Bronchial epithelial cell (primary cell): ENCODE data around the gene CHD9. TPM values are rescaled to one million over a fixed set of nuclear protein-coding genes. Genes with fewer than 3 reads are reported as not detected.
"Not testable (repeated sequence)": the region's sequence is repeated elsewhere in the genome, so short reads cannot be mapped to it uniquely, and the experiment has no call there.

ENCODE experiments used
- DNase-seq: peaks from one replicate; pipeline ENCODE4 v3.0.0-alpha.2; 2010; ENCODE audit warnings: low read depth
- FAIRE-seq: peaks from 2 replicates; lab custom pipeline; 2011; peaks lifted over from hg19 to GRCh38; lab: Jason Lieb, UNC
- H3K27me3 ChIP-seq: 2 replicates; pipeline ENCODE4 v1.5.1; 2011; ENCODE audit warnings: low read length; ENCODE audit not compliant: control insufficient read depth, insufficient read depth
- H3K36me3 ChIP-seq: 2 replicates; pipeline ENCODE4 v1.5.1; 2011; ENCODE audit warnings: low read length; ENCODE audit not compliant: control insufficient read depth, insufficient read depth
- H3K4me3 ChIP-seq: 2 replicates; pipeline ENCODE4 v1.5.1; 2011; ENCODE audit warnings: mild to moderate bottlenecking, low read depth, low read length, control low read depth
- total RNA-seq: library from RNA; depleted of rRNA; stranded (reverse); fragments of >200 nt; gene quantifications from 2 replicates; pipeline ENCODE4 v1.2.1, GENCODE V29; 2014
- TF ChIP-seq, protein P1 (sequence below): IDR thresholded peaks from 2 replicates; pipeline ENCODE4 v1.5.1; 2011; ENCODE audit warnings: mild to moderate bottlenecking, moderate library complexity, low read length, control low read depth, inconsistent platforms; ENCODE audit not compliant: insufficient read depth, severe bottlenecking

CHD9 gene
- total RNA-seq, 1 donor from 2014 or later = 35.3 TPM

DNA sequence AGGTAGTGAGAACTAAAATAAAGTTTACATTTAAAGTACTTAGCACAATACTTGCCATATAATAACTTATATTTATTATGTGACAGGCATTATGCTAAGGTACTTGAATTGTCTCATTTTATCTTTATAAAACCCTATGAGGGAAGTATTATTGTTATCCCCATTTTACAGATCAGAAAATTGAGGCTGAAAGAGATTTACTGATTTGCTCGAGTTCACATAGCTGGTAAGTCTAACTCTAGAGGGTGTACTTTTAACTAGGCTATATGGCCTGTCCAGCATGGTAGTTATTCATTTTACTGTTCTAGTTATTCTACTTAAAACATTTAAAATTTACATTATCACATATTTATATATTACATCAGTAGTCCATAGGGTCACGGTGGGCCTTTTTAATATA is 266.2 kb downstream of the CHD9 start:
- FAIRE-seq (no peak), DNase-seq (no peak)
- TF ChIP-seq, protein P1, sequence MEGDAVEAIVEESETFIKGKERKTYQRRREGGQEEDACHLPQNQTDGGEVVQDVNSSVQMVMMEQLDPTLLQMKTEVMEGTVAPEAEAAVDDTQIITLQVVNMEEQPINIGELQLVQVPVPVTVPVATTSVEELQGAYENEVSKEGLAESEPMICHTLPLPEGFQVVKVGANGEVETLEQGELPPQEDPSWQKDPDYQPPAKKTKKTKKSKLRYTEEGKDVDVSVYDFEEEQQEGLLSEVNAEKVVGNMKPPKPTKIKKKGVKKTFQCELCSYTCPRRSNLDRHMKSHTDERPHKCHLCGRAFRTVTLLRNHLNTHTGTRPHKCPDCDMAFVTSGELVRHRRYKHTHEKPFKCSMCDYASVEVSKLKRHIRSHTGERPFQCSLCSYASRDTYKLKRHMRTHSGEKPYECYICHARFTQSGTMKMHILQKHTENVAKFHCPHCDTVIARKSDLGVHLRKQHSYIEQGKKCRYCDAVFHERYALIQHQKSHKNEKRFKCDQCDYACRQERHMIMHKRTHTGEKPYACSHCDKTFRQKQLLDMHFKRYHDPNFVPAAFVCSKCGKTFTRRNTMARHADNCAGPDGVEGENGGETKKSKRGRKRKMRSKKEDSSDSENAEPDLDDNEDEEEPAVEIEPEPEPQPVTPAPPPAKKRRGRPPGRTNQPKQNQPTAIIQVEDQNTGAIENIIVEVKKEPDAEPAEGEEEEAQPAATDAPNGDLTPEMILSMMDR = no peak
- no peak overlapping the region for H3K4me3 ChIP-seq
- H3K36me3 ChIP-seq = peaks cover 6% of the 10 kb centered on the region
- H3K27me3 ChIP-seq = no peaks in the 10 kb centered on the region

DNA sequence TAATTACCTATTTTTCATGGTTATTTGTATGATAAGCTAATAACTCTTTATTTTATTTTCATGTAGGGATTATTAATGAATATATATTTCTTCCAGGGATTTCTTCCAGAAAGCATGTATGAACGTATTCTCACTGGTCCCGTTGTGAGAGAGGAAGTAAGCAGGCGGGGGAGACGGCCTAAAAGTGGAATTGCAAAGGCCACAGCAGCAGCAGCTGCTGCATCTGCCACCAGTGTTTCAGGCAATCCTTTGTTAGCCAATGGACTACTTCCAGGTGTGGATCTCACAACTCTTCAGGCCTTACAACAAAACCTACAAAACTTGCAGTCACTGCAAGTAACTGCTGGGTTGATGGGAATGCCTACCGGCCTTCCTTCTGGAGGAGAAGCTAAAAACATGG is 269.1 kb downstream of the CHD9 start:
- TF ChIP-seq, protein P1 = no peak
- Histone ChIP-seq H3K36me3 (peaks cover 3% of the 10 kb centered on the region), H3K4me3 (no peak overlapping the region), H3K27me3 (no peaks in the 10 kb centered on the region)
- DNase-seq = no peak
- no peak for FAIRE-seq

DNA sequence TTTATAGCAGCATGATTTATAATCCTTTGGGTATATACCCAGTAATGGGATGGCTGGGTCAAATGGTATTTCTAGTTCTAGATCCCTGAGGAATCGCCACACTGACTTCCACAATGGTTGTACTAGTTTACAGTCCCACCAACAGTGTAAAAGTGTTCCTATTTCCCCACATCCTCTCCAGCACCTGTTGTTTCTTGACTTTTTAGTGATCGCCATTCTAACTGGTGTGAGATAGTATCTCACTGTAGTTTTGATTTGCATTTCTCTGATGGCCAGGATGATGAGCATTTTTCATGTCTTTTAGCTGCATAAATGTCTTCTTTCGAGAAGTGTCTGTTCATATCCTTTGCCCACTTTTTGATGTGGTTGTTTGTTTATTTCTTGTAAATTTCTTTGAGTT is 276.2 kb downstream of the CHD9 start:
- H3K27me3 ChIP-seq, DNase-seq, H3K36me3 ChIP-seq, H3K4me3 ChIP-seq, FAIRE-seq: not testable (repeated sequence)

DNA sequence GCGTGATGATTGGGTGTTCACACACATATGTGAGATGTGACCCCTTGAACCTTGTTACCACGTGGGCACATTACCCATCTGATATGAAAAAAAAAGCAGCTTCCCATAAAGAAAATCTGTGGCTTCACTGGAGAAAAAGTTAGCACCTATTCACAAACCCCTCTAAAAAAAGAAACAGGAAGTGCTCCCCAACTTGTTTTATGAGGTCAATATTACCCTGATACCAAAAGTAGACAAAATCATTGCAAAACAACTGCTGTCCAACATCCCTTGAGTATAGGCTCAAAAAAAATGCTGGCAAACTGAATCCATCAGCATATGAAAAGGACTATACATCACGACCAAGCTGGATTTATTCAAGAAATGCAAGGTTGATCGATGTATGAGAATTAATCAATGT is 279.8 kb downstream of the CHD9 start:
- TF ChIP-seq, protein P1 = no peak
- FAIRE-seq = no peak
- Histone ChIP-seq H3K4me3 (no peak overlapping the region), H3K36me3 (no peaks in the 10 kb centered on the region), H3K27me3 (no peaks in the 10 kb centered on the region)
- no peak for DNase-seq

DNA sequence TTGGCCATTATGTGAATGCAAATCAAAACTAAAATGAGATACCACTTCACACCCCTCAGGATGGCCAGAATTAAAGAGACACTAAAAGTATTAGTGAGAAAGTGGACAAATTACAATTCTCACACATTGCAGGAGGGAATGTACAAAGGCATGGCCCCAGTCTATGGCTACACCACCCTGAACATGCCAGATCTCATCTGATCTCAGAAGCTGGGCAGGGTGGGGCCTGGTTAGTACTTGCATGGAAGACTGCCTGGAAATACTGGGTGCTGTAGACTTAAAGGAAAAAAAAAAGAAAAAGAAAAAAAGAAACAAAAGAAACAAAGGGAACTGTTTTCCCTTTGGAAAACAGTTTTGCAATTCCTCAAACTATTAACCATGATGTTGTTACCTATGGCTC is 282.5 kb downstream of the CHD9 start:
- H3K27me3 ChIP-seq = no peaks in the 10 kb centered on the region
- TF ChIP-seq, protein P1 = no peak
- H3K4me3 ChIP-seq = no peak overlapping the region
- no peak for FAIRE-seq
- no peaks in the 10 kb centered on the region for H3K36me3 ChIP-seq
- DNase-seq = no peak

DNA sequence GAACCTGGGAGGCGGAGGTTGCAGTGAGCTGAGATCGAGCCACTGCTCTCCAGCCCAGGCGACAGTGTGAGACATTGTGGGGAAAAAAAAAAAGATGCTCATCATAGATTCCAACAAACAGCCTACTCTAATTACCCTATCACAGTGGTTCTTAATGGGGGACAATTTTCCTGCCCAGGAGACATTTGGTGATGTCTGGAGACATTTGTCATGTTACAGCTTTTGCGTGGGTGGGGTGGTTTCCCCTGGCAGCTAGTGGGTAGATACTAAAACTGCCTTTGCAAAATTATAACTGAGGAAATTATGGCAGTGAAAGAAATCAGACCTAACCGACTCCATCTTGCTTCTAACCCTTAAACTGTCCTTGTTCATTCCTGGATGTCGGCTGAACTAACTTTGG is 287.0 kb downstream of the CHD9 start:
- DNase-seq = no peak
- TF ChIP-seq, protein P1 = no peak
- FAIRE-seq = no peak
- H3K36me3 ChIP-seq = no peaks in the 10 kb centered on the region
- no peaks in the 10 kb centered on the region for H3K27me3 ChIP-seq
- H3K4me3 ChIP-seq = no peak overlapping the region
